OCI-LY3 (cell line): Measurements from ENCODE around the gene MYLK3.
"Not testable (repeated sequence)": the region's sequence is repeated elsewhere in the genome, so short reads cannot be mapped to it uniquely, and the experiment has no call there.

ENCODE experiments used
- EZH2phosphoT487 ChIP-seq: fragments of 200-600 bp; shearing (Covaris generic); IDR thresholded peaks from 2 replicates; pipeline ENCODE4 v1.6.1; 2018; ENCODE audit warnings: antibody characterized with exemption, mixed run types, low read depth
- TF ChIP-seq, protein P1 (sequence below): fragments of 200-600, 300-600 bp; sonication (generic); IDR thresholded peaks from 2 replicates; pipeline ENCODE4 v1.5.1; 2014; ENCODE audit warnings: antibody characterized with exemption, low read length, low read depth

DNA sequence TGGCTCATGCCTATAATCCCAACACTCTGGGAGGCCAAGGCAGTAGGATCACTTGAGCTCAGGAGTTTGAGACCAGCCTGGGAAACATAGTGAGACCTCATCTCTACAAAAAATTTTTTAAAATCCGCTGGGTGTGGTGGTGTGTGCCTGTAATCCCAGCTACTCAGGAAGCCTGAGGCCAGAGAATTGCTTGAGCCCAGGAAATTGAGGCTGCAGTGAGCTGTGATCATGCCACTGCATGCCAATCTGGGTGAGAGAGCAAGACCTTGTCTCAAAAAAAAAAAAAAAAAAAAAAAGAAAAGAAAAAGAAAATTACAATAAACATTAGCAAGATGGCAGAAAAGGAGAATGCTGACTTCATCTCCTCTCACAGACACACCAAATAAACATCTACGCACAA is 36.4 kb upstream of the MYLK3 start:
- TF ChIP-seq, protein P1, sequence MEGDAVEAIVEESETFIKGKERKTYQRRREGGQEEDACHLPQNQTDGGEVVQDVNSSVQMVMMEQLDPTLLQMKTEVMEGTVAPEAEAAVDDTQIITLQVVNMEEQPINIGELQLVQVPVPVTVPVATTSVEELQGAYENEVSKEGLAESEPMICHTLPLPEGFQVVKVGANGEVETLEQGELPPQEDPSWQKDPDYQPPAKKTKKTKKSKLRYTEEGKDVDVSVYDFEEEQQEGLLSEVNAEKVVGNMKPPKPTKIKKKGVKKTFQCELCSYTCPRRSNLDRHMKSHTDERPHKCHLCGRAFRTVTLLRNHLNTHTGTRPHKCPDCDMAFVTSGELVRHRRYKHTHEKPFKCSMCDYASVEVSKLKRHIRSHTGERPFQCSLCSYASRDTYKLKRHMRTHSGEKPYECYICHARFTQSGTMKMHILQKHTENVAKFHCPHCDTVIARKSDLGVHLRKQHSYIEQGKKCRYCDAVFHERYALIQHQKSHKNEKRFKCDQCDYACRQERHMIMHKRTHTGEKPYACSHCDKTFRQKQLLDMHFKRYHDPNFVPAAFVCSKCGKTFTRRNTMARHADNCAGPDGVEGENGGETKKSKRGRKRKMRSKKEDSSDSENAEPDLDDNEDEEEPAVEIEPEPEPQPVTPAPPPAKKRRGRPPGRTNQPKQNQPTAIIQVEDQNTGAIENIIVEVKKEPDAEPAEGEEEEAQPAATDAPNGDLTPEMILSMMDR = not testable (repeated sequence)
- TF ChIP-seq EZH2phosphoT487 = not testable (repeated sequence)
